Transverse colon (tissue), 4 donors: ENCODE results near the gene EPC2. TPM values are rescaled to one million over a fixed set of nuclear protein-coding genes. Genes with fewer than 3 reads are reported as not detected.

Experiments used
- DNase-seq: peaks from one replicate; pipeline ENCODE4 v3.0.0-alpha.2; 2019
- H3K27ac ChIP-seq, 4 donors: fragments of 200-600 bp; sonication (generic); 2 replicates each; pipeline ENCODE4 v1.5.1; 2016 to 2018; ENCODE audit warnings: inconsistent platforms in 4 of 4
- H3K27me3 ChIP-seq: fragments of 200-600 bp; sonication (generic); 2 replicates; pipeline ENCODE4 v1.5.1; 2017; ENCODE audit warnings: inconsistent platforms
- H3K36me3 ChIP-seq, 4 donors: fragments of 200-600 bp; sonication (generic); 2 replicates each; pipeline ENCODE4 v1.5.1; 2017 to 2019; ENCODE audit warnings: inconsistent platforms in 4 of 4
- H3K4me1 ChIP-seq, 4 donors: fragments of 200-600 bp; sonication (generic); 2 replicates each; pipeline ENCODE4 v1.5.1; 2017 to 2020; ENCODE audit warnings: inconsistent platforms in 4 of 4
- H3K4me3 ChIP-seq, 4 donors: fragments of 200-600 bp; sonication (generic); 1 replicate in 1 of 4; 2 replicates in 3 of 4; pipeline versions ENCODE4 v1.5.1 to v1.6.1; 2017 to 2019; ENCODE audit warnings: inconsistent platforms in 4 of 4
- H3K9me3 ChIP-seq, 2 donors: fragments of 200-600 bp; sonication (generic); 2 replicates each; pipeline ENCODE4 v1.5.1; 2017 to 2019; ENCODE audit warnings: inconsistent platforms in 2 of 2
- CTCF ChIP-seq, 5 experiments: fragments of 200-600 bp in 3 of 5; fragments of 450-650 bp in 2 of 5; sonication (generic) in 3 of 5; IDR thresholded peaks; 1 replicate in 2 of 5; 2 replicates in 3 of 5; pipeline ENCODE4 v1.5.1; 2016 to 2017; ENCODE audit warnings: antibody characterized with exemption in 5 of 5, inconsistent platforms in 3 of 5, mild to moderate bottlenecking in 2 of 5, moderate library complexity in 1 of 5
- EP300 ChIP-seq: sonication (generic); formaldehyde crosslinking; IDR thresholded peaks from one replicate; pipeline ENCODE4 v1.6.1; 2017; ENCODE audit warnings: antibody characterized with exemption, low read depth
- POLR2A ChIP-seq: fragments of 450-650 bp; IDR thresholded peaks from one replicate; pipeline ENCODE4 v1.6.1; 2016; ENCODE audit warnings: antibody characterized with exemption, mild to moderate bottlenecking, moderate library complexity
- POLR2AphosphoS5 ChIP-seq, 3 donors: sonication (generic); formaldehyde crosslinking; IDR thresholded peaks; one replicate each; pipeline ENCODE4 v1.6.1; 2016; ENCODE audit warnings: antibody characterized with exemption in 3 of 3
- WGBS, 2 donors: methylation state at CpG; one replicate each; pipeline ENCODE4 v1.1.5; 2018; ENCODE audit warnings: low coverage in 1 of 2; 5-methylcytosine and 5-hydroxymethylcytosine counted together
- in situ Hi-C, 4 donors: fragments of 200-750 bp; cut with MboI; loops; one replicate each; pipeline versions ENCODE4 v1.15.0 to v1.15.1; 2017; ENCODE audit warnings: low sequenced_read_pairs in 3 of 4, low pct_ligation_motif_present in 1 of 4, low pct_unique_long_range_greater_than_20kb in 1 of 4
- intact Hi-C: fragments of 100-400 bp; cut with DNase I; formaldehyde crosslinking; loops from one replicate; pipeline ENCODE4 v1.15.1; 2023; ENCODE audit warnings: low total_unique reads
- total RNA-seq, 4 donors: library from RNA; depleted of rRNA; stranded (reverse); fragments of >200 nt; gene quantifications; one replicate each; pipeline ENCODE4 v1.1.0, GENCODE V29; 2016

EPC2 gene
- total RNA-seq, 4 donors from 2014 or later: 18.3 to 40.4 (median 25.7) TPM

DNA sequence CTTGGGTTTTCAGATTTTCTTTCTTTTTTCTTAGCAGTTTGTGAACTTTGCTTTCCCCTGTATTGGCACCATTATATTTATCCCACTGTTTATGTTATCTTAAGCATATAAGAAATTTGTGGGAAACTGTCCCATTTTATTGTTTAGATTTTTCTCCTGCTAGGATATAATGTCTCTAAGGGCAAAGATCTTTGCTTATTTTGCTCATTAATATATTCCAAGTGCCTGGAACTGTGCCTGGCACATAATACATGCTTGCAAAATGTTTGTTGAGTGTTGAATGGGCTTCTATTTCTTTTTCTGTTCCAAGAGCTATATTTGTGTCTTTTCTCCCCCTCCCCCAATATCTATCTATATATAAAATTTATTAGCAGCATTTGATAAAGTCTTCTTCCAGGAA, 5.4 kb downstream of the EPC2 start:
- H3K36me3 ChIP-seq: no peaks in the 10 kb centered on the region
- no peak overlapping the region for H3K27ac ChIP-seq
- H3K4me3 ChIP-seq: no peak overlapping the region
- H3K4me1 ChIP-seq: peaks cover 8 to 56% (median 11%) of the 10 kb centered on the region in 4 donors
- H3K9me3 ChIP-seq: no peaks in the 10 kb centered on the region
- no peak for DNase-seq
- in situ Hi-C loops (loop anchor here in 1 of 4 donors (25.0 kb wide), 1 partner anchor 337 kb away; no protein-coding TSS in a partner anchor), intact Hi-C loops (no loop called here)
- H3K27me3 ChIP-seq: no peaks in the 10 kb centered on the region
- TF ChIP-seq CTCF (IDR thresholded peaks at IDR 0.05) (no peak), POLR2AphosphoS5 (IDR thresholded peaks at IDR 0.05) (no peak), EP300 (no peak), POLR2A (no peak)

- H3K27me3 ChIP-seq: no peaks in the 10 kb centered on the region
- intact Hi-C loops: no loop called here
- no peak overlapping the region for H3K27ac ChIP-seq
- no peaks in the 10 kb centered on the region for H3K9me3 ChIP-seq
- H3K36me3 ChIP-seq: no peaks in the 10 kb centered on the region
- TF ChIP-seq POLR2AphosphoS5 (IDR thresholded peaks at IDR 0.05): no peak
- TF ChIP-seq EP300: no peak
- TF ChIP-seq POLR2A: no peak
- no peak for TF ChIP-seq CTCF (IDR thresholded peaks at IDR 0.05)
- no peak for DNase-seq
- H3K4me1 ChIP-seq: peaks cover 8 to 56% (median 11%) of the 10 kb centered on the region in 4 donors
- H3K4me3 ChIP-seq: no peak overlapping the region
- in situ Hi-C loops: no loop called here
- 71 to 86% methylated on average over 2 of the region's 2 CpGs for WGBS, 2 donors
Measured at GRCh38 chr2:148650881-148651280, 6.3 kb downstream of the EPC2 start.

DNA sequence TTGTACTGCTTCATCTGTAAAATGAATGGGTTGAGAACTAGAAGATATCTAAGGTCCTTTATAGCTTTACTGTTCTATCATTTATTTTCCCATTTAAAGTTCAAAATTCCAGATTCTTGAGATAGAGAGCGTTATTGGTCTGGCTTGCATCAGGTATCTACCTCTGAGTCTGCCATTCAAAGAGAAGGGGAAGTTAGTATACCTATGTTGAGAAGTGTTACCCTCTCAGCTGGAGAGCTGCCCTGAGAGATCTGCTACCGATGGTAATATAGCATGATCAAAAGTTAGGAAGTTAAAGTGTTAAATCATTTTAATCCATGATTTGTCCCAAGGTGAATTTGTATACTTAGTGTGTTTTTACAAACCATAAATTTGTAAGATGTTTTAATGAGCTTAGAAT, 7.4 kb downstream of the EPC2 start:
- no peak for TF ChIP-seq CTCF (IDR thresholded peaks at IDR 0.05)
- peaks cover 8 to 53% (median 10%) of the 10 kb centered on the region in 4 donors for H3K4me1 ChIP-seq
- no peak overlapping the region for H3K27ac ChIP-seq
- H3K9me3 ChIP-seq: no peaks in the 10 kb centered on the region
- WGBS, 2 donors: 75 to 85% methylated on average over 2 of the region's 2 CpGs
- H3K36me3 ChIP-seq: no peaks in the 10 kb centered on the region
- in situ Hi-C loops: no loop called here
- no peaks in the 10 kb centered on the region for H3K27me3 ChIP-seq
- H3K4me3 ChIP-seq: no peak overlapping the region
- intact Hi-C loops: no loop called here
- DNase-seq: no peak

DNA sequence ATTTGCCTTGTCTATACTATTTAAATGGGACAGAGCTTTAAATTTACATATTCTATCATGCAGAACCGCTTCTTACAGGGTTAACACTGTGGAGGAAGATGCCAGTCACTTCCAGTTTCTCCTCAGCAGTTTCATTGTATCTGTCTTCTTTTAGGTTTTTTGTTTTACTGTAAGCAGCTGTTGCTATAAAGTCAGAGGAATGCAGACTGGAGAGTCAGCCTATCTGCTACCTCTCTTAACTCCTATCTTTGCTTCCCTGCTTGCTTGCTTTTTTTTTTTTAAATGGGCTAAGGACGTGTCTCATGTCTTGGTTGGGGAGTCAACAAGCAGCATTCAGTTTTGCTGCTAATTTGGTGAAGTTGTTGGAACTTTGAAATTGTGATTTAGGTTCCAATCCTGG, 8.9 kb downstream of the EPC2 start:
- Histone ChIP-seq H3K27me3 (no peaks in the 10 kb centered on the region), H3K9me3 (no peaks in the 10 kb centered on the region), H3K4me3 (no peak overlapping the region), H3K4me1 (peaks cover 8 to 58% (median 12%) of the 10 kb centered on the region in 4 donors), H3K36me3 (no peaks in the 10 kb centered on the region), H3K27ac (no peak overlapping the region)
- in situ Hi-C loops (no loop called here), intact Hi-C loops (no loop called here)
- 38 to 46% methylated on average over 2 of the region's 2 CpGs for WGBS, 2 donors
- no peak for TF ChIP-seq POLR2A
- no peak for TF ChIP-seq CTCF (IDR thresholded peaks at IDR 0.05)
- no peak for TF ChIP-seq EP300
- no peak for TF ChIP-seq POLR2AphosphoS5 (IDR thresholded peaks at IDR 0.05)
- DNase-seq: no peak
